Hepatocyte (in vitro differentiated cells): ENCODE data around the gene FOXO3.

Experiments
- EZH2 ChIP-seq: fragments of 200-600 bp; sonication (generic); IDR thresholded peaks from 2 replicates; pipeline ENCODE4 v1.6.1; 2016; ENCODE audit warnings: antibody characterized with exemption, mild to moderate bottlenecking, borderline replicate concordance
- EZH2phosphoT487 ChIP-seq: fragments of 200-600 bp; sonication (generic); IDR thresholded peaks from one replicate; pipeline ENCODE4 v1.6.1; 2018; ENCODE audit warnings: antibody characterized with exemption, mild to moderate bottlenecking, low read depth, moderate library complexity; ENCODE audit not compliant: unreplicated experiment, severe bottlenecking
- TF ChIP-seq, protein P1 (sequence below): fragments of 200-600 bp; sonication (generic); IDR thresholded peaks from 2 replicates; pipeline ENCODE4 v1.5.1; 2016; ENCODE audit warnings: antibody characterized with exemption, mild to moderate bottlenecking; ENCODE audit not compliant: poor library complexity

DNA sequence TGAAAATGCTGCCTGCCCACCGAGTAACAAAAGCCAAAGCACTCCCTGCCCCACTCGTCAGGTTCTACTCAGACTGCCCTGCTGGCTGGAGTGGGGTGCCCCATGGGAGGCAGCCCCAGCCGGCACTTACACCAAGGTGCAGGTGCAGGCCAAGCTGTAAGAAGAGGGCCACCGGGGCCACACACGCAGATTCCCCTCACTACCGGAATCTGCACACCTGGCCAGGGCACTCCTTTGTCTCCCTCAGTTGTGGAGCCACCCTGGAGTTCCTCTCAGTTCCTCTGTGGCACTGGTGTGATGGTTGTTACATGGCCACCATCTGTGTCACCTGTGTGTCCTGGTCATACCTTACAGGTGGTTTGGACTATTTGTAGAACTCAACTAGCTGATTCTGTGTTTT lies 112.4 kb downstream of the FOXO3 start:
- TF ChIP-seq, protein P1, sequence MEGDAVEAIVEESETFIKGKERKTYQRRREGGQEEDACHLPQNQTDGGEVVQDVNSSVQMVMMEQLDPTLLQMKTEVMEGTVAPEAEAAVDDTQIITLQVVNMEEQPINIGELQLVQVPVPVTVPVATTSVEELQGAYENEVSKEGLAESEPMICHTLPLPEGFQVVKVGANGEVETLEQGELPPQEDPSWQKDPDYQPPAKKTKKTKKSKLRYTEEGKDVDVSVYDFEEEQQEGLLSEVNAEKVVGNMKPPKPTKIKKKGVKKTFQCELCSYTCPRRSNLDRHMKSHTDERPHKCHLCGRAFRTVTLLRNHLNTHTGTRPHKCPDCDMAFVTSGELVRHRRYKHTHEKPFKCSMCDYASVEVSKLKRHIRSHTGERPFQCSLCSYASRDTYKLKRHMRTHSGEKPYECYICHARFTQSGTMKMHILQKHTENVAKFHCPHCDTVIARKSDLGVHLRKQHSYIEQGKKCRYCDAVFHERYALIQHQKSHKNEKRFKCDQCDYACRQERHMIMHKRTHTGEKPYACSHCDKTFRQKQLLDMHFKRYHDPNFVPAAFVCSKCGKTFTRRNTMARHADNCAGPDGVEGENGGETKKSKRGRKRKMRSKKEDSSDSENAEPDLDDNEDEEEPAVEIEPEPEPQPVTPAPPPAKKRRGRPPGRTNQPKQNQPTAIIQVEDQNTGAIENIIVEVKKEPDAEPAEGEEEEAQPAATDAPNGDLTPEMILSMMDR: no peak
- TF ChIP-seq EZH2 (no peak), EZH2phosphoT487 (no peak)
